Activated naive CD4-positive, alpha-beta T cell treated with anti-CD3 and anti-CD28 coated beads, Interleukin-2, amount 50 U/mL, for 72 hours (primary cell): ENCODE results near the gene B4GAT1. TPM values are rescaled to one million over a fixed set of nuclear protein-coding genes. Genes with fewer than 3 reads are reported as not detected.

ENCODE experiments used
- ATAC-seq, 2 donors: fragments of 150-1000 bp; cut with Tn5 transposase; 2 replicates each; pipeline ENCODE4 v1.10.0; 2021; ENCODE audit warnings: mild to moderate bottlenecking in 2 of 2, moderate library complexity in 2 of 2
- DNase-seq, 2 donors: peaks; one replicate each; pipeline ENCODE4 v3.0.0; 2021 to 2022; ENCODE audit warnings: low spot score in 2 of 2
- H3K27ac Mint-ChIP-seq, 2 donors: one replicate each; pipeline ENCODE4 v1.8.0; 2022; ENCODE audit warnings: mild to moderate bottlenecking in 2 of 2, mixed read lengths in 2 of 2
- H3K36me3 Mint-ChIP-seq, 2 donors: one replicate each; pipeline ENCODE4 v1.8.0; 2022; ENCODE audit warnings: mixed read lengths in 2 of 2
- H3K9me3 Mint-ChIP-seq, 2 donors: one replicate each; pipeline ENCODE4 v1.8.0; 2022; ENCODE audit warnings: mixed read lengths in 2 of 2
- total RNA-seq, 2 donors: library from RNA; stranded (reverse); gene quantifications; one replicate each; pipeline ENCODE4 v1.2.3, GENCODE V29; 2022

Gene B4GAT1
- total RNA-seq, 2 donors from 2014 or later: 6.5 to 8.9 TPM

- Mint-ChIP-seq H3K36me3 (no peaks in the 10 kb centered on the region), H3K9me3 (no peaks in the 10 kb centered on the region), H3K27ac (no peak overlapping the region)
- DNase-seq (no peak), ATAC-seq (no peak)
Observed at GRCh38 chr11:66310324-66310723, 37.1 kb downstream of the B4GAT1 start.

GRCh38 chr11:66309475-66309874, 38.0 kb downstream of the B4GAT1 start:
- DNase-seq: no peak
- Mint-ChIP-seq H3K36me3 (no peaks in the 10 kb centered on the region), H3K27ac (no peak overlapping the region), H3K9me3 (no peaks in the 10 kb centered on the region)
- ATAC-seq: no peak

- DNase-seq (no peak), ATAC-seq (no peak)
- Mint-ChIP-seq H3K27ac (no peak overlapping the region), H3K9me3 (no peaks in the 10 kb centered on the region), H3K36me3 (no peaks in the 10 kb centered on the region)
Observed at GRCh38 chr11:66302656-66303055, 44.8 kb downstream of the B4GAT1 start.

GRCh38 chr11:66299186-66299585, 48.2 kb downstream of the B4GAT1 start:
- no peaks in the 10 kb centered on the region for H3K9me3 Mint-ChIP-seq
- H3K27ac Mint-ChIP-seq: no peak overlapping the region
- DNase-seq (no peak), ATAC-seq (no peak)
- no peaks in the 10 kb centered on the region for H3K36me3 Mint-ChIP-seq

- H3K9me3 Mint-ChIP-seq: no peaks in the 10 kb centered on the region
- ATAC-seq: no peak
- H3K27ac Mint-ChIP-seq: no peak overlapping the region
- no peak for DNase-seq
- no peaks in the 10 kb centered on the region for H3K36me3 Mint-ChIP-seq
Observed at GRCh38 chr11:66297610-66298009, 49.8 kb downstream of the B4GAT1 start.

Other genes with a start within 250 kb of the B4GAT1 start
- gene KLC2, start 89.9 kb downstream of the B4GAT1 start, total RNA-seq: 10 to 100 TPM; 26.0 to 69.7 TPM
- gene RAB1B, start 79.0 kb downstream of the B4GAT1 start, total RNA-seq: 100 to 1,000 TPM; 138 to 153 TPM
- 1 to 10 TPM; 1.7 to 4.5 TPM for gene CNIH2, start 69.5 kb downstream of the B4GAT1 start, total RNA-seq
- 10 to 100 TPM; 45.9 to 55.4 TPM for gene YIF1A, start 58.5 kb downstream of the B4GAT1 start, total RNA-seq
- gene TMEM151A, start 55.7 kb downstream of the B4GAT1 start, total RNA-seq: not detected
- gene CD248, start 30.6 kb downstream of the B4GAT1 start, total RNA-seq: under 1 TPM; 0.31 to 0.36 TPM
- 1 to 10 TPM; 2.6 to 4.9 TPM for gene RIN1, start 11.2 kb downstream of the B4GAT1 start, total RNA-seq
- gene BRMS1, start 2.5 kb downstream of the B4GAT1 start, total RNA-seq: 10 to 100 TPM; 32.1 to 33.5 TPM
- gene SLC29A2, start 24.1 kb upstream of the B4GAT1 start, total RNA-seq: 10 to 100 TPM in 1 of 2 donors, 1 to 10 TPM in 1; 6.1 to 10.5 TPM
- under 1 TPM; 0.09 to 0.47 TPM for gene NPAS4, start 73.4 kb upstream of the B4GAT1 start, total RNA-seq
- 100 to 1,000 TPM in 1 of 2 donors, 10 to 100 TPM in 1; 81.9 to 131 TPM for gene MRPL11, start 91.2 kb upstream of the B4GAT1 start, total RNA-seq
- gene PELI3, start 119.3 kb upstream of the B4GAT1 start, total RNA-seq: 1 to 10 TPM; 4.2 to 8.5 TPM
- gene DPP3, start 132.8 kb upstream of the B4GAT1 start, total RNA-seq: 10 to 100 TPM; 60.4 to 96.4 TPM
- gene BBS1, start 163.0 kb upstream of the B4GAT1 start, total RNA-seq: 10 to 100 TPM in 1 of 2 donors, 1 to 10 TPM in 1; 9.1 to 17.5 TPM
- gene ZDHHC24, start 198.4 kb upstream of the B4GAT1 start, total RNA-seq: 10 to 100 TPM; 14.0 to 15.4 TPM
- under 1 TPM; 0.31 to 0.57 TPM for gene ACTN3, start 199.3 kb upstream of the B4GAT1 start, total RNA-seq
- gene CTSF, start 221.0 kb upstream of the B4GAT1 start, total RNA-seq: 10 to 100 TPM in 1 of 2 donors, 1 to 10 TPM in 1; 2.5 to 10.6 TPM
- gene CCDC87, start 245.4 kb upstream of the B4GAT1 start, total RNA-seq: under 1 TPM; 0.19 to 0.50 TPM
- gene CCS, start 245.6 kb upstream of the B4GAT1 start, total RNA-seq: 10 to 100 TPM; 23.2 to 33.0 TPM